Motor neuron (in vitro differentiated cells): ENCODE measurements around the gene CFAP206. TPM values are rescaled to one million over a fixed set of nuclear protein-coding genes. Genes with fewer than 3 reads are reported as not detected.

Experiments
- ATAC-seq, 8 experiments: fragments of 200-7000 bp; cut with Tn5 transposase; replicated peaks in 6 of 8; 2 replicates each; pipeline ENCODE4 v1.8.0; 2021; ENCODE audit warnings: mild to moderate bottlenecking in 8 of 8, moderate library complexity in 8 of 8
- H3K27ac ChIP-seq, 2 donors: fragments of 250-450 bp; sonication (Bioruptor Pico); 2 replicates each; pipeline ENCODE4 v1.9.0; 2021; ENCODE audit warnings: antibody characterized with exemption in 2 of 2, mild to moderate bottlenecking in 2 of 2, moderate library complexity in 1 of 2
- H3K4me1 ChIP-seq, 2 donors: fragments of 250-450 bp; sonication (Bioruptor Pico); replicated peaks in 1 of 2; 2 replicates each; pipeline ENCODE4 v1.6.1; 2021; ENCODE audit warnings: antibody characterized with exemption in 2 of 2, mild to moderate bottlenecking in 2 of 2, moderate library complexity in 1 of 2
- H3K4me3 ChIP-seq, 5 donors: fragments of 250-450 bp; sonication (Bioruptor Pico); 2 replicates each; pipeline ENCODE4 v1.9.0; 2021; ENCODE audit warnings: antibody characterized with exemption in 5 of 5, mild to moderate bottlenecking in 5 of 5, moderate library complexity in 4 of 5
- WGBS, 10 experiments: fragments of 450-650 bp; shearing (Covaris generic); methylation state at CpG; one replicate each; pipeline ENCODE4 v1.0.0; 2022; 5-methylcytosine and 5-hydroxymethylcytosine counted together
- in situ Hi-C, 9 experiments: fragments of 400-800 bp; cut with MboI; loops; one replicate each; pipeline ENCODE4 v1.15.0; 2021; ENCODE audit warnings: low sequenced_read_pairs in 9 of 9, low pct_unique_long_range_greater_than_20kb in 2 of 9; ENCODE audit not compliant: unreplicated experiment in 9 of 9
- total RNA-seq, 8 experiments: library from RNA; unstranded; fragments of 300-600 nt; gene quantifications; 2 replicates each; pipeline versions ENCODE4 v1.2.3 to v1.2.4, GENCODE V29; 2022

CFAP206 gene
- total RNA-seq, 8 experiments from 2014 or later: 0.17 to 14.4 (median 2.8) TPM; not detected in 1

DNA sequence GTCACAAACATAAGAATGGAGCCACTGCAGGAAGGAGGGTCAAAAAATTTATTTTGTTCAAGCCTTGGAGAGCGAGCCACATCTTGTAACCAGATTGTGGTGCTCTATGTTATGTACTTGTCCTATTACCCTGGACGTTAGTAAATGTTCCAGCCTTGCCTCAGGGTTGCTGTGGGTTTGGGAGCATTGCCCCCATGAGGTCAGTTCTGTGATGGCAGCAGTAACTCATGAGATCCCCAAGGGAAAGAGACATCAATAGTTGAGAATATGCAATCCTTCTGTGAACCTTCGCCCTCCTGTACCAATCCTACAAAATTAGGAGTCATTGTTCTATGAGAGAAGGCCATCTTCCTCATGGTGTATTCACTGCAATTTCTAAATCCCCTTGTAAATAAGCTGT, 16.4 kb upstream of the CFAP206 start:
- H3K27ac ChIP-seq: no peak overlapping the region
- H3K4me1 ChIP-seq: no peaks in the 10 kb centered on the region
- 20 to 100% (median 49%) methylated on average over 1 to 3 of the region's 3 CpGs; no CpG with 5 or more reads in 4 of the 10 experiments for WGBS, 10 experiments
- in situ Hi-C loops: loop anchor here in 1 of 9 experiments (25.0 kb wide), 2 partner anchors 254 to 329 kb away; no protein-coding TSS in a partner anchor
- peak in 7 of 8 experiments; percentile 29 to 95 (median 71) for ATAC-seq
- no peak overlapping the region for H3K4me3 ChIP-seq

- Histone ChIP-seq H3K27ac (no peak overlapping the region), H3K4me3 (no peak overlapping the region), H3K4me1 (peaks cover 6% of the 10 kb centered on the region in 2 donors)
- peak; percentile 69 to 86 (median 72) for ATAC-seq
- 0 to 8% (median 0%) methylated on average over 1 to 2 of the region's 2 CpGs for WGBS, 10 experiments
- in situ Hi-C loops: loop anchor here in 1 of 9 experiments (25.0 kb wide), 2 partner anchors 256 to 331 kb away; no protein-coding TSS in a partner anchor
Observed at GRCh38 chr6:87393026-87393622, 14.6 kb upstream of the CFAP206 start.

DNA sequence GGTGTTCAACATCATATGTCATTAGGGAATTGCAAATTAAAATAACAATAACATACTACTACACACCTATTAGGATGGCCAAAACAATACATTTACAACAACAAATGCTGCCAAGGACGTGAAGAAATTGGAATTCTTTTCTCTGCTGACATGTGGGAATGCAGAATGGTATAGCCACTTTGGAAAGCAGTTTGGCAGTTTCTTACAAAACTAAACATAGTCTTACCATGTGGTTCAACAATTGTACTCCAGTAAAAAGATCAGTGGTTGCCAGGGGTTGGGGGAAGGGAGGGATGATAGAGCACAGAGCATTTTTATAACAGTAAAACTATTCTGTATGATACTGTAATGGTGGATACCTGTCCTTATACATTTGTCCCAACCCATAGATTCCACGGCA, 12.3 kb upstream of the CFAP206 start:
- WGBS, 10 experiments: 33 to 71% (median 58%) methylated on average over 1 to 2 of the region's 2 CpGs; no CpG with 5 or more reads in 5 of the 10 experiments
- in situ Hi-C loops: loop anchor here in 1 of 9 experiments (25.0 kb wide), 2 partner anchors 258 to 333 kb away; no protein-coding TSS in a partner anchor
- ATAC-seq: no peak

DNA sequence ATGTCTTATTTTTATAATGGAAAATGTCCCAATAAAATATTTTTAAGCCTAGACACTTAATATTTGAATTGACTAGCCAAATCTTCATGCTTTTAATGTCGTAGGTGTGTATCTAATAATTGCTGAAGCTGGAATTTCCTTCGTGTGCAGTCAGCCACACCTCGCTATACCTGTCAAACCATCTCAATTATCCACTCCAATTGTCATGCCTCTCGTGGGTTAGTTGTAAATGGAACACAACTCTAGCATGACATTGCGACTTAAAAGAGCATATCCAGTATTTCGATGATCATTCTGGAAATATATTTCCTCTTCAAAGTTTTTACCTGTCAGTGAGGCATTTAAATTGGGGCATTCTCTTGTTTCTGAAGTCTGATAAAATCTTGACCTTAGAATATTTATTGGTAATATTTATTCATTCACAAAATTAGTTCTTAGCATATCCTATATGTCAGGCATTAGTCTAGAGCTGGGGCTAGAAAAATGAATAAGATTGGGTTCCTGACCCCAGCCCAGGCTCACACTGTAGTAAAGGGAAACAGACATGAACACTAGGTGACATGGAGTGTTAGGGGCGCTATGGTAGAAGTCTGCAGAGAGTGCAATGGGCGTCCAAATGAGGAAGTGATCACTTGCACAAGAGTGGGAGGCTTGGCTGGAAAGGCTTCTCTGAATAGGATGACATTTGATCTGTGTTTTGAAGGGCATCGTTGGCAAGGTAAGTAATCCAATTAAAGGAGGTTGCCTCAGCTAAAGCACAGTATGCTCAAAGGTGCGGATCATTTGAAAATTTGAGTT, 11.0 kb upstream of the CFAP206 start:
- peaks cover 6% of the 10 kb centered on the region in 2 donors for H3K4me1 ChIP-seq
- in situ Hi-C loops: loop anchor here in 1 of 9 experiments (25.0 kb wide), 2 partner anchors 259 to 334 kb away; no protein-coding TSS in a partner anchor
- WGBS, 10 experiments: 49 to 96% (median 88%) methylated on average over 3 to 10 of the region's 10 CpGs; no CpG with 5 or more reads in 1 of the 10 experiments
- no peak for ATAC-seq
- no peak overlapping the region for H3K4me3 ChIP-seq
- no peak overlapping the region for H3K27ac ChIP-seq

More for the DNA sequence above, 12.3 kb upstream of the CFAP206 start:
- H3K4me1 ChIP-seq: peaks cover 6% of the 10 kb centered on the region in 2 donors
- no peak overlapping the region for H3K27ac ChIP-seq
- H3K4me3 ChIP-seq: no peak overlapping the region

DNA sequence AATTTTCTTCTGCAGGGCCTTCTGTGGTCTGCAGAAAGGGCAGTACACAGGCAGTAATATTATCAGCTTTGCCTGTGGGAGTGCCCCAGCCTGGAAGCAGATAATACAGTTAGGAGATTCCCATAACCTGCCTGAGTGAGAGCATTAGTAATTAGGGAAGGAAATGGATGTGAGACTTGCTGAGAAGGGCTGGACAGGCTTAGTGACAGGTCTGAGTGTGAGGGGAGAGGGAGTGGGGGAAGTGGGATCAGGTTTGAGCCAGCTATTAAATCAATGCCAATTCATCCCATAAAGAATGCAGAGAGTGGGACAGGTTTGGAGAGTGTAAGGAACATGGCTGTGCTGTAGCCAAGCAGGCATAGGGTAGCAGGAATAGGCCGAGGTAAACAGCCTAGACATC, 10.1 kb upstream of the CFAP206 start:
- in situ Hi-C loops: loop anchor here in 1 of 9 experiments (25.0 kb wide), 2 partner anchors 260 to 335 kb away; no protein-coding TSS in a partner anchor
- no peak overlapping the region for H3K4me3 ChIP-seq

GRCh38 chr6:87401832-87402231, 5.9 kb upstream of the CFAP206 start:
- Histone ChIP-seq H3K4me3 (no peak overlapping the region), H3K4me1 (peaks cover 6% of the 10 kb centered on the region in 2 donors), H3K27ac (no peak overlapping the region)
- WGBS, 10 experiments: 47 to 100% (median 90%) methylated on average over 1 to 3 of the region's 3 CpGs
- no peak for ATAC-seq
- in situ Hi-C loops: no loop called here

More for the DNA sequence above, 10.1 kb upstream of the CFAP206 start:
- H3K27ac ChIP-seq: peak overlapping the region in 1 of 2 donors; percentile 59
- ATAC-seq: peak in 5 of 8 experiments; percentile 79 to 90 (median 83)
- 38 to 80% (median 50%) methylated on average over 1 of the region's 1 CpG; no CpG with 5 or more reads in 6 of the 10 experiments for WGBS, 10 experiments
- H3K4me1 ChIP-seq: peaks cover 6% of the 10 kb centered on the region in 2 donors

GRCh38 chr6:87407561-87407900, 241 bp upstream of the CFAP206 start:
- in situ Hi-C loops: no loop called here
- Histone ChIP-seq H3K4me1 (no peaks in the 10 kb centered on the region), H3K27ac (peak overlapping the region; percentile 85 to 88), H3K4me3 (peak overlapping the region; percentile 76 to 98 (median 93))
- peak; percentile 32 to 50 (median 42) for ATAC-seq
- WGBS, 10 experiments: 0 to 3% (median 0%) methylated on average over 1 to 8 of the region's 10 CpGs; no CpG with 5 or more reads in 2 of the 10 experiments

DNA sequence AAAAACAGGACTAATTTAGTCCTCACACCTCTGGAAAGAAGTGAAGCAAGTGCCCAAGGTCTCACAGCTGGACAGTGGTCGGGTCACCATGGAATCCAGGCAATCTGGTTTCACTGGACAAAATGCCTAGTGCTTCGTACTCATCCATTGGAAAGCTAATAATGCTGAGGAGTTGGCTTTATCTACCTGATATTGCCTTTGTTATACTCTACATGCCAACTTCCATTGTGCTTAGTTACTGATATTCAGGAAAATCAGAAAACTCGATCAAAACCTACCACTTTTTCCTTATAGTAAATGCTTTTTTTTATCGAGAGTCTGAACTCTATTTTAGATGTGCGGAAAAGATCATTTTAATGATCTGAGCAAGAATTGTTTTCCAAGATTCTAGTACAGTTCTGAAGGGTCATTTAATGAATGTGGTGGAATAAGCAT, 966 bp downstream of the CFAP206 start:
- peak in 1 of 8 experiments; percentile 25 for ATAC-seq
- Histone ChIP-seq H3K4me1 (no peaks in the 10 kb centered on the region), H3K4me3 (peak overlapping the region; percentile 76 to 98 (median 93)), H3K27ac (peak overlapping the region; percentile 84 to 85)
- 6 to 80% (median 56%) methylated on average over 1 to 4 of the region's 5 CpGs; no CpG with 5 or more reads in 1 of the 10 experiments for WGBS, 10 experiments
- in situ Hi-C loops: no loop called here

DNA sequence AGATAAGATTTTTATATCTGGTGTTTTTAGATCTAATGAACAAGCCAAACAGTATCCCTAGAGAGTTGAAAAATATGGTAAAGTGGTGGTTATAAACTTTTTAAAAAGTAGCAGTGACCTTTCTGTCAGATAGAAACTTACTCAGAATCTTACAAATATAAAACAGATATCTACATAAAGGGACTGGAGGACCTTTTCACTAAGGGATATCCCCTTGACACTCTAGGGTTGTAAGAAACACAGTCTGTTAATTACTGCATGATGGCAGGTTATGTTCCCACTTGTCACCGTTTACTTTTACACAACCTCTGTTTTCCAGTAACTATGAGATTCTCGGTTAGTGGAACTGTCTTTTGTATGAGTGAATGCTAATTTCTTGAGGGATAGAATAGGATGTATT, 11.5 kb downstream of the CFAP206 start:
- 50 to 100% (median 81%) methylated on average over 1 to 2 of the region's 2 CpGs; no CpG with 5 or more reads in 2 of the 10 experiments for WGBS, 10 experiments
- in situ Hi-C loops: no loop called here
- no peak for ATAC-seq
- H3K27ac ChIP-seq: no peak overlapping the region
- no peak overlapping the region for H3K4me3 ChIP-seq
- no peaks in the 10 kb centered on the region for H3K4me1 ChIP-seq

DNA sequence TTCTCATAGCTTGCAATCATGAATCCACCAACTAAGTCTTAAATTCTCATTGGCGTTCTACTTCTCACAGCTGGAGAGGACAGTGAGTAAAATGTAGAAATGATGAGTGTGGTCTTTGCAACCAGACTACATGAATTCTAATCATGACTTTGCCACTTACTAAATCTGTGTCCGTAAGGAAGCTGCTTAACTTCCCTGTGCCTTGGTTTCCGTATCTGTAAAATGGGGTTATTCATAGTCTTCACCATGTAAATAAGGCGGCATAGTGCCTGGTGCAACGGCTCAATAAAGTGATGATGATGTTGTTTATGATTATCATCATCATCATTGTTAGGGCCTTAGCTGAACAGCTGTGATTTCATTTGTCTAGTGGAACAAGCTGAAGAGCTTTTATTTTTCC, 12.6 kb downstream of the CFAP206 start:
- no peaks in the 10 kb centered on the region for H3K4me1 ChIP-seq
- WGBS, 10 experiments: 66 to 100% (median 87%) methylated on average over 1 to 5 of the region's 5 CpGs; no CpG with 5 or more reads in 1 of the 10 experiments

GRCh38 chr6:87421576-87421975, 13.8 kb downstream of the CFAP206 start:
- WGBS, 10 experiments: 0 to 100% (median 64%) methylated on average over 1 to 2 of the region's 2 CpGs; no CpG with 5 or more reads in 2 of the 10 experiments
- H3K27ac ChIP-seq: no peak overlapping the region
- in situ Hi-C loops: no loop called here
- H3K4me3 ChIP-seq: no peak overlapping the region
- no peaks in the 10 kb centered on the region for H3K4me1 ChIP-seq
- ATAC-seq: no peak

More for the DNA sequence above, 12.6 kb downstream of the CFAP206 start:
- in situ Hi-C loops: no loop called here
- no peak overlapping the region for H3K4me3 ChIP-seq
- ATAC-seq: no peak
- no peak overlapping the region for H3K27ac ChIP-seq

GRCh38 chr6:87426789-87427188, 19.0 kb downstream of the CFAP206 start:
- in situ Hi-C loops: no loop called here
- ATAC-seq: no peak
- WGBS, 10 experiments: 75 to 100% (median 100%) methylated on average over 1 to 4 of the region's 4 CpGs; no CpG with 5 or more reads in 1 of the 10 experiments

GRCh38 chr6:87430499-87430898, 22.7 kb downstream of the CFAP206 start:
- 7 to 94% (median 74%) methylated on average over 2 to 3 of the region's 3 CpGs; no CpG with 5 or more reads in 2 of the 10 experiments for WGBS, 10 experiments
- Histone ChIP-seq H3K27ac (no peak overlapping the region), H3K4me3 (no peak overlapping the region), H3K4me1 (no peaks in the 10 kb centered on the region)
- ATAC-seq: no peak
- in situ Hi-C loops: no loop called here

More at GRCh38 chr6:87426789-87427188, 19.0 kb downstream of the CFAP206 start:
- Histone ChIP-seq H3K4me1 (no peaks in the 10 kb centered on the region), H3K4me3 (no peak overlapping the region), H3K27ac (no peak overlapping the region)
